ENCODE measurements around the gene OR8D4.

DNA sequence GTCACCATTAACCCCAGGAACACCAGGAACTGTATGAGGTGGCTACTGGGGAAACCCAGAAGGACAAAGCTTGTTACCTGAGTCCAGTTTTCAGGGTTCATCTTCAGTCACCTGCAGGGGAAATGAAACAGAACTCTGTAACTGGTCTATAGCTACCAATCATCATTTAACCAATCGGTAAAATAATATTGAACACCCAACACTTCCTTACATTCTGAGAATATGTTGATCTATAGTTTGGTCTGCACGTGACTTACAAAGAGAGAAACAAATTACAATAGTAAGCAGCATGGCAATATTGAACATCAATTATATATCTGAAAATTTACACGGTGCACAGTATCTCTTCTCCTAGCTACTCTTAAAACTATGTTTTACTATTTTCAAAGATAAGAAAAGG lies 41.8 kb downstream of the OR8D4 start, which contains the start of gene OR6T1:
- TF ChIP-seq, protein P1, sequence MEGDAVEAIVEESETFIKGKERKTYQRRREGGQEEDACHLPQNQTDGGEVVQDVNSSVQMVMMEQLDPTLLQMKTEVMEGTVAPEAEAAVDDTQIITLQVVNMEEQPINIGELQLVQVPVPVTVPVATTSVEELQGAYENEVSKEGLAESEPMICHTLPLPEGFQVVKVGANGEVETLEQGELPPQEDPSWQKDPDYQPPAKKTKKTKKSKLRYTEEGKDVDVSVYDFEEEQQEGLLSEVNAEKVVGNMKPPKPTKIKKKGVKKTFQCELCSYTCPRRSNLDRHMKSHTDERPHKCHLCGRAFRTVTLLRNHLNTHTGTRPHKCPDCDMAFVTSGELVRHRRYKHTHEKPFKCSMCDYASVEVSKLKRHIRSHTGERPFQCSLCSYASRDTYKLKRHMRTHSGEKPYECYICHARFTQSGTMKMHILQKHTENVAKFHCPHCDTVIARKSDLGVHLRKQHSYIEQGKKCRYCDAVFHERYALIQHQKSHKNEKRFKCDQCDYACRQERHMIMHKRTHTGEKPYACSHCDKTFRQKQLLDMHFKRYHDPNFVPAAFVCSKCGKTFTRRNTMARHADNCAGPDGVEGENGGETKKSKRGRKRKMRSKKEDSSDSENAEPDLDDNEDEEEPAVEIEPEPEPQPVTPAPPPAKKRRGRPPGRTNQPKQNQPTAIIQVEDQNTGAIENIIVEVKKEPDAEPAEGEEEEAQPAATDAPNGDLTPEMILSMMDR (IDR thresholded peaks at IDR 0.05; ENCODE audit: extremely low read depth in 1 of 2, insufficient read depth in 1 of 2, low read depth in 1 of 2, low read length in 2 of 2): no peak
- no peak for TF ChIP-seq JUN (IDR thresholded peaks at IDR 0.05; ENCODE audit: borderline replicate concordance, insufficient read depth, insufficient read length, low read depth)
- TF ChIP-seq POLR2AphosphoS5 (IDR thresholded peaks at IDR 0.05; ENCODE audit: insufficient read depth, low read depth, low read length): no peak
- no peak for TF ChIP-seq EZH2 (IDR thresholded peaks at IDR 0.05; ENCODE audit: borderline replicate concordance, low read depth, low read length, severe bottlenecking)
- TF ChIP-seq POLR2A (IDR thresholded peaks at IDR 0.05; ENCODE audit: low read depth, low read length): no peak
